H1 (cell line): ENCODE results near the gene TACR2. TPM values are rescaled to one million over a fixed set of nuclear protein-coding genes. Genes with fewer than 3 reads are reported as not detected.
A peak's percentile ranks its signal among the peaks of the same experiment; 100 is the strongest.

Source experiments
- BCL11A ChIP-seq, 2 experiments: IDR thresholded peaks; one replicate each; pipeline ENCODE4 v1.6.1; 2011; ENCODE audit warnings: low read depth in 2 of 2, low read length in 2 of 2, mild to moderate bottlenecking in 2 of 2
- EP300 ChIP-seq, 2 experiments: IDR thresholded peaks; 1 replicate in 1 of 2; 2 replicates in 1 of 2; pipeline ENCODE4 v1.6.1; 2011 to 2012; ENCODE audit warnings: low read depth in 2 of 2, low read length in 2 of 2, mild to moderate bottlenecking in 2 of 2, borderline replicate concordance in 1 of 2, inconsistent platforms in 1 of 2, moderate library complexity in 1 of 2
- EZH2 ChIP-seq: fragments of 200-600 bp; sonication (generic); IDR thresholded peaks from 2 replicates; pipeline ENCODE4 v1.7.1; 2012; ENCODE audit warnings: low read depth, mild to moderate bottlenecking, moderate library complexity, low read length, inconsistent platforms; ENCODE audit not compliant: severe bottlenecking
- GTF2F1 ChIP-seq: IDR thresholded peaks from 2 replicates; pipeline ENCODE4 v1.6.1; 2012; ENCODE audit warnings: low read depth, low read length, improper control_type of control experiment, borderline replicate concordance
- NRF1 ChIP-seq: IDR thresholded peaks from 2 replicates; pipeline ENCODE4 v1.6.1; 2011; ENCODE audit warnings: mild to moderate bottlenecking, low read depth, low read length, improper control_type of control experiment
- POLR2A ChIP-seq, 2 experiments: IDR thresholded peaks; 1 replicate in 1 of 2; 2 replicates in 1 of 2; pipeline ENCODE4 v1.6.1; 2011; ENCODE audit warnings: low read depth in 2 of 2, low read length in 2 of 2, mild to moderate bottlenecking in 2 of 2; ENCODE audit errors: control extremely low read depth in 1 of 2
- RFX5 ChIP-seq: IDR thresholded peaks from 2 replicates; pipeline ENCODE4 v1.6.1; 2011; ENCODE audit warnings: low read depth, low read length, improper control_type of control experiment, borderline replicate concordance
- RNF2 ChIP-seq: fragments of 200-900, 300-1000 bp; sonication (generic); IDR thresholded peaks from 2 replicates; pipeline ENCODE4 v1.7.1; 2016; ENCODE audit warnings: borderline replicate concordance, low read depth, mild to moderate bottlenecking, antibody characterized with exemption, low read length; ENCODE audit not compliant: poor library complexity, severe bottlenecking; ENCODE audit errors: missing control alignments
- SAP30 ChIP-seq: fragments of 300-600 bp; sonication (generic); IDR thresholded peaks from 2 replicates; pipeline ENCODE4 v1.7.1; 2012; ENCODE audit warnings: low read length, moderate library complexity, mild to moderate bottlenecking, inconsistent platforms; ENCODE audit not compliant: insufficient read depth, insufficient replicate concordance
- SIRT6 ChIP-seq: IDR thresholded peaks from one replicate; pipeline ENCODE4 v1.7.1; 2012; ENCODE audit warnings: low read length, inconsistent platforms
- SP1 ChIP-seq: IDR thresholded peaks from 2 replicates; pipeline ENCODE4 v1.6.1; 2011; ENCODE audit warnings: low read depth, low read length
- SP2 ChIP-seq: IDR thresholded peaks from 2 replicates; pipeline ENCODE4 v1.6.1; 2012; ENCODE audit warnings: mild to moderate bottlenecking, low read length, inconsistent platforms
- SP4 ChIP-seq: IDR thresholded peaks from 2 replicates; pipeline ENCODE4 v1.6.1; 2012; ENCODE audit warnings: low read length, inconsistent platforms
- SRF ChIP-seq: IDR thresholded peaks from 2 replicates; pipeline ENCODE4 v1.6.1; 2011; ENCODE audit warnings: mild to moderate bottlenecking, low read depth, low read length, moderate library complexity
- TAF1 ChIP-seq: IDR thresholded peaks from 2 replicates; pipeline ENCODE4 v1.6.1; 2011; ENCODE audit warnings: mild to moderate bottlenecking, low read depth, low read length
- TAF7 ChIP-seq: optimal IDR thresholded peaks from 2 replicates; pipeline ENCODE3; 2011; ENCODE audit warnings: low read depth, mild to moderate bottlenecking, inconsistent platforms, low read length, moderate library complexity, borderline replicate concordance
- TBP ChIP-seq: IDR thresholded peaks from 2 replicates; pipeline ENCODE4 v1.6.1; 2011; ENCODE audit warnings: low read depth, low read length, improper control_type of control experiment
- TCF12 ChIP-seq: IDR thresholded peaks from 2 replicates; pipeline ENCODE4 v1.6.1; 2011; ENCODE audit warnings: low read depth, mild to moderate bottlenecking, low read length
- TEAD4 ChIP-seq: IDR thresholded peaks from 2 replicates; pipeline ENCODE4 v1.6.1; 2012; ENCODE audit warnings: low read depth, low read length, inconsistent platforms, mixed read lengths
- YY1 ChIP-seq: IDR thresholded peaks from 2 replicates; pipeline ENCODE4 v1.6.1; 2011; ENCODE audit warnings: low read depth, mild to moderate bottlenecking, low read length
- ZNF274 ChIP-seq: IDR thresholded peaks from 2 replicates; pipeline ENCODE4 v1.7.0; 2012; ENCODE audit warnings: low read length, borderline replicate concordance; ENCODE audit errors: extremely low read depth
- polyA plus RNA-seq, 7 experiments: library from polyadenylated mRNA; depleted of rRNA in 3 of 7; stranded (reverse) in 5 of 7; unstranded in 2 of 7; fragments of >200 nt in 5 of 7; fragments of 200-250 nt in 2 of 7; gene quantifications; 1 replicate in 5 of 7; 2 replicates in 1 of 7; 4 replicates in 1 of 7; pipeline versions ENCODE4 v1.2.1 to v1.2.3, GENCODE V29; 2011 to 2013; ENCODE audit warnings: missing spikeins in 2 of 7, mixed read lengths in 2 of 7
- total RNA-seq: library from RNA; stranded (reverse); fragmentation: NEBNext Ultra II Directional; extraction: Animal tissue kit (Norgen Biotek cat#: 25700); gene quantifications from 2 replicates; pipeline ENCODE4 v1.2.1, GENCODE V29; 2021
- TF ChIP-seq, protein P1 (sequence below): IDR thresholded peaks from 2 replicates; pipeline ENCODE4 v1.6.1; 2012; ENCODE audit warnings: inconsistent platforms

Gene TACR2
- total and polyA plus RNA-seq, 2 of the 8 experiments (the other 6 are each of a cell fraction or from before 2014, with no cell fraction given): 0.06 TPM; not detected in 1

DNA sequence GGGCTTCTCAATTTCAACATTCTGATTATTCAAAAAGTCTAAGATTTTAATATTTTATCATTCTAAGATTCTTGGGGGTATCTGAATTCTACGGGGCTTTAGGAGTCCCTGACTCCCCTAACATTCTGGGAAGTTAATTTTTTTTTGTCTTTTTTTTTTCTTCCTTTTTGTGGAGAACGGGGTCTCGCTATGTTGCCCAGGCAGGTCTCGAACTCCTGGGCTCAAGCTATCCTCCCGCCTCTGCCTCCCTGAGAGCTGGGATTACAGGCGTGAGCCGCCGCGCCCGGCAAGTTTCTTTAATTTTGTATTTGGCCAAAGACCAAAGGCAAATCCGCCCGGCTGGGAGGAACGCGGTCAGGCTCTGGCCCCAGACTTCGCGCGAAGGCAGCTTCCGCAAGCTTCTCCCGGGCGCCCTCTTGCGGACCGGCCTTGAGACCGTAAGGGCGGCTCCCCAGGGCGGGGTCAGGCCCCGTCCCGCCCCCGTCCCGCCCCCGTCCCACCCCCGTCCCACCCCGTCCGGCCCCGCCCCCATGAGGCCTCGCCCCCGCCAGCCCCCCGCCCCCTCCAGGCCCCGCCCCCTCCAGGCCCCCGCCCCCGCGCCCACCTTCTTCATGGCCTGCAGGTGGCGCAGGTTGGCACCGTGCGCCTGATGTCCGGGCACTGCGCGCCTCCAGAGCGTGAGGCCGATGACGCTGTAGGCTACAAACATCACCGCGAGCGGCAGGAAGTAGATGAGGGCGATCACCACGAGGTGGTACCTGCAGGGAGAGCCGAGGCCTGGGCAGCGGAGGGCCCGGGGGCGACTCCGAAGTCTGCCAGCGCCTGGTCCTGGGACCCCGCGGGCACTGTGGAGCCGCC is 8.2 kb downstream of the TACR2 start (continued):
- TF ChIP-seq YY1 (no peak), SP1 (peak; percentile 68), TCF12 (no peak), RNF2 (no peak), SP4 (0 out of 2 replicates have a peak, but pooled peaks have one; percentile 48), SIRT6 (no peak), SAP30 (no peak), SRF (no peak), RFX5 (no peak), TAF7 (no peak), POLR2A (IDR thresholded peaks at IDR 0.05; ENCODE audit: control extremely low read depth in 1 of 2, low read depth in 2 of 2, low read length in 2 of 2) (no peak), BCL11A (IDR thresholded peaks at IDR 0.05; ENCODE audit: low read depth in 2 of 2, low read length in 2 of 2) (no peak), EZH2 (no peak), NRF1 (no peak), TEAD4 (no peak), EP300 (IDR thresholded peaks at IDR 0.05; ENCODE audit: borderline replicate concordance in 1 of 2, low read depth in 2 of 2, low read length in 2 of 2) (no peak), ZNF274 (no peak), SP2 (no peak), GTF2F1 (no peak), TBP (0 out of 2 replicates have a peak, but pooled peaks have one; percentile 16), TAF1 (0 out of 2 replicates have a peak, but pooled peaks have one; percentile 14)
- TF ChIP-seq, protein P1, sequence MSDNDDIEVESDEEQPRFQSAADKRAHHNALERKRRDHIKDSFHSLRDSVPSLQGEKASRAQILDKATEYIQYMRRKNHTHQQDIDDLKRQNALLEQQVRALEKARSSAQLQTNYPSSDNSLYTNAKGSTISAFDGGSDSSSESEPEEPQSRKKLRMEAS: peak; percentile 96
